ENCODE measurements around the gene HOXD8.

Gene HOXD8

GRCh38 chr2:176147210-176147799, 17.8 kb downstream of the HOXD8 start:
- no peaks in the 10 kb centered on the region for H3K4me1 ChIP-seq (ENCODE audit: control insufficient read depth, insufficient read depth, low read length)
- peaks cover 2% of the 10 kb centered on the region for H3K27me3 ChIP-seq (ENCODE audit: control insufficient read depth, insufficient read depth, low read length)
- no peak overlapping the region for H3K4me3 ChIP-seq (ENCODE audit: low read length)
- no peak overlapping the region for H3K9ac ChIP-seq (ENCODE audit: low read length)
- no peak overlapping the region for H3K27ac ChIP-seq (ENCODE audit: low read depth, low read length)
- no peaks in the 10 kb centered on the region for H3K36me3 ChIP-seq (ENCODE audit: control insufficient read depth, insufficient read depth, low read length)

- no peak overlapping the region for H3K9ac ChIP-seq (ENCODE audit: low read length)
- H3K4me3 ChIP-seq (ENCODE audit: low read length): no peak overlapping the region
- peaks cover 3% of the 10 kb centered on the region for H3K36me3 ChIP-seq (ENCODE audit: control insufficient read depth, insufficient read depth, low read length)
- no peak overlapping the region for H3K27ac ChIP-seq (ENCODE audit: low read depth, low read length)
- peaks cover 7% of the 10 kb centered on the region for H3K27me3 ChIP-seq (ENCODE audit: control insufficient read depth, insufficient read depth, low read length)
- H3K4me1 ChIP-seq (ENCODE audit: control insufficient read depth, insufficient read depth, low read length): no peaks in the 10 kb centered on the region
Measured at GRCh38 chr2:176147800-176148496, 18.4 kb downstream of the HOXD8 start.

- H3K27ac ChIP-seq (ENCODE audit: low read depth, low read length): no peak overlapping the region
- H3K27me3 ChIP-seq (ENCODE audit: control insufficient read depth, insufficient read depth, low read length): peaks cover 7% of the 10 kb centered on the region
Measured at GRCh38 chr2:176148751-176149421, 19.4 kb downstream of the HOXD8 start.

GRCh38 chr2:176149481-176149938, 20.0 kb downstream of the HOXD8 start:
- no peak overlapping the region for H3K27ac ChIP-seq (ENCODE audit: low read depth, low read length)
- no peaks in the 10 kb centered on the region for H3K4me1 ChIP-seq (ENCODE audit: control insufficient read depth, insufficient read depth, low read length)
- H3K36me3 ChIP-seq (ENCODE audit: control insufficient read depth, insufficient read depth, low read length): peaks cover 3% of the 10 kb centered on the region
- peaks cover 7% of the 10 kb centered on the region for H3K27me3 ChIP-seq (ENCODE audit: control insufficient read depth, insufficient read depth, low read length)
- H3K9ac ChIP-seq (ENCODE audit: low read length): no peak overlapping the region
- H3K4me3 ChIP-seq (ENCODE audit: low read length): no peak overlapping the region

More at GRCh38 chr2:176148751-176149421, 19.4 kb downstream of the HOXD8 start:
- peaks cover 3% of the 10 kb centered on the region for H3K36me3 ChIP-seq (ENCODE audit: control insufficient read depth, insufficient read depth, low read length)
- no peak overlapping the region for H3K9ac ChIP-seq (ENCODE audit: low read length)
- H3K4me3 ChIP-seq (ENCODE audit: low read length): no peak overlapping the region
- H3K4me1 ChIP-seq (ENCODE audit: control insufficient read depth, insufficient read depth, low read length): no peaks in the 10 kb centered on the region

GRCh38 chr2:176149939-176150583, 20.6 kb downstream of the HOXD8 start:
- Histone ChIP-seq H3K4me3 (ENCODE audit: low read length) (no peak overlapping the region), H3K4me1 (ENCODE audit: control insufficient read depth, insufficient read depth, low read length) (no peaks in the 10 kb centered on the region), H3K27ac (ENCODE audit: low read depth, low read length) (no peak overlapping the region), H3K27me3 (ENCODE audit: control insufficient read depth, insufficient read depth, low read length) (peaks cover 7% of the 10 kb centered on the region), H3K9ac (ENCODE audit: low read length) (no peak overlapping the region), H3K36me3 (ENCODE audit: control insufficient read depth, insufficient read depth, low read length) (peaks cover 3% of the 10 kb centered on the region)

GRCh38 chr2:176150584-176151441, 21.3 kb downstream of the HOXD8 start:
- no peak overlapping the region for H3K9ac ChIP-seq (ENCODE audit: low read length)
- no peak overlapping the region for H3K4me3 ChIP-seq (ENCODE audit: low read length)
- peaks cover 7% of the 10 kb centered on the region for H3K27me3 ChIP-seq (ENCODE audit: control insufficient read depth, insufficient read depth, low read length)
- peaks cover 3% of the 10 kb centered on the region for H3K36me3 ChIP-seq (ENCODE audit: control insufficient read depth, insufficient read depth, low read length)
- H3K4me1 ChIP-seq (ENCODE audit: control insufficient read depth, insufficient read depth, low read length): no peaks in the 10 kb centered on the region
- H3K27ac ChIP-seq (ENCODE audit: low read depth, low read length): no peak overlapping the region

- Histone ChIP-seq H3K4me1 (ENCODE audit: control insufficient read depth, insufficient read depth, low read length) (no peaks in the 10 kb centered on the region), H3K36me3 (ENCODE audit: control insufficient read depth, insufficient read depth, low read length) (peaks cover 3% of the 10 kb centered on the region), H3K9ac (ENCODE audit: low read length) (no peak within 1 kb of the TSS), H3K27ac (ENCODE audit: low read depth, low read length) (no peak within 1 kb of the TSS), H3K4me3 (ENCODE audit: low read length) (no peak within 1 kb of the TSS), H3K27me3 (ENCODE audit: control insufficient read depth, insufficient read depth, low read length) (peaks cover 7% of the 10 kb centered on the region)
Measured at GRCh38 chr2:176151442-176152287, 22.2 kb downstream of the HOXD8 start, which contains the start of gene HOXD4. TSS of gene HOXD4 (plus strand) at chr2:176151550. CDS start at chr2:176151634, 84 bp downstream.

GRCh38 chr2:176152350-176153181, 23.1 kb downstream of the HOXD8 start:
- Histone ChIP-seq H3K36me3 (ENCODE audit: control insufficient read depth, insufficient read depth, low read length) (peaks cover 3% of the 10 kb centered on the region), H3K4me1 (ENCODE audit: control insufficient read depth, insufficient read depth, low read length) (no peaks in the 10 kb centered on the region), H3K9ac (ENCODE audit: low read length) (no peak overlapping the region), H3K4me3 (ENCODE audit: low read length) (no peak overlapping the region), H3K27me3 (ENCODE audit: control insufficient read depth, insufficient read depth, low read length) (peaks cover 7% of the 10 kb centered on the region), H3K27ac (ENCODE audit: low read depth, low read length) (no peak overlapping the region)

- no peaks in the 10 kb centered on the region for H3K4me1 ChIP-seq (ENCODE audit: control insufficient read depth, insufficient read depth, low read length)
- no peak overlapping the region for H3K9ac ChIP-seq (ENCODE audit: low read length)
- H3K4me3 ChIP-seq (ENCODE audit: low read length): no peak overlapping the region
- peaks cover 3% of the 10 kb centered on the region for H3K36me3 ChIP-seq (ENCODE audit: control insufficient read depth, insufficient read depth, low read length)
- peaks cover 20% of the 10 kb centered on the region for H3K27me3 ChIP-seq (ENCODE audit: control insufficient read depth, insufficient read depth, low read length)
- no peak overlapping the region for H3K27ac ChIP-seq (ENCODE audit: low read depth, low read length)
Measured at GRCh38 chr2:176154576-176155252, 25.2 kb downstream of the HOXD8 start.

GRCh38 chr2:176155356-176156044, 26.0 kb downstream of the HOXD8 start:
- H3K4me1 ChIP-seq (ENCODE audit: control insufficient read depth, insufficient read depth, low read length): no peaks in the 10 kb centered on the region
- peaks cover 3% of the 10 kb centered on the region for H3K36me3 ChIP-seq (ENCODE audit: control insufficient read depth, insufficient read depth, low read length)
- no peak overlapping the region for H3K27ac ChIP-seq (ENCODE audit: low read depth, low read length)
- H3K4me3 ChIP-seq (ENCODE audit: low read length): no peak overlapping the region
- peaks cover 27% of the 10 kb centered on the region for H3K27me3 ChIP-seq (ENCODE audit: control insufficient read depth, insufficient read depth, low read length)
- H3K9ac ChIP-seq (ENCODE audit: low read length): no peak overlapping the region

All from rectal smooth muscle tissue (tissue), 1 donor.